ENCODE data around the gene ZNF79. TPM values are rescaled to one million over a fixed set of nuclear protein-coding genes. Genes with fewer than 3 reads are reported as not detected.

The ZNF79 gene
- total RNA-seq, 1 experiment from 2014 or later, result 9.3 TPM

DNA sequence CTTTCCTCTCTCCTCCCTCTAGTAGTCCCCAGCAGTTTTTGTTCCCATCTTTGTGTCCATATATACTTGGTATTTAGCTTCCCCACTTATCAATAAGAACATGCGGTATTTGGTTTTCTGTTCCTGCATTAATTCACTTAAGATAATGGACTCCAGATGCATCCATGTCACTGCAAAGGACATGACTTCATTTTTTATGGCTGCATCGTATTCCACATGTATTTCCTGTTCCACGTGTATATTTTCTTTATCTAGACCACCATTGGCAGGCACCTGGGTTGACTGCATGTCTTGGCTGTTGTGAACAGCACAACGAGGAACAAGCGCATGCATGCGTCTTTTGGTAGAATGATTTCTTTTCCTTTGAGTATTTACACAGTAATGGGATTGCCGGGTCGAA lies 6.2 kb downstream of the ZNF79 start:
- H3K4me1 Mint-ChIP-seq (ENCODE audit: insufficient read depth, unreplicated experiment), result peaks cover 9% of the 10 kb centered on the region
- BruUV-seq (replicated peaks), result no TSS peak
- intact Hi-C loops (cut with micrococcal nuclease), result no loop called here
- POLR2A ChIA-PET, result interaction anchor here (1.5 kb wide), 1 partner anchor 21 kb away, joined by 3 read pairs; the partner anchor contains the start of genes LRSAM1 and RPL12
- no peaks in the 10 kb centered on the region for H3K27me3 Mint-ChIP-seq (ENCODE audit: insufficient read depth, unreplicated experiment)
- no peak for DNase-seq (ENCODE audit: unreplicated experiment)
- no peak overlapping the region for H3K4me3 Mint-ChIP-seq (ENCODE audit: unreplicated experiment)
- TF ChIP-seq, protein P1, sequence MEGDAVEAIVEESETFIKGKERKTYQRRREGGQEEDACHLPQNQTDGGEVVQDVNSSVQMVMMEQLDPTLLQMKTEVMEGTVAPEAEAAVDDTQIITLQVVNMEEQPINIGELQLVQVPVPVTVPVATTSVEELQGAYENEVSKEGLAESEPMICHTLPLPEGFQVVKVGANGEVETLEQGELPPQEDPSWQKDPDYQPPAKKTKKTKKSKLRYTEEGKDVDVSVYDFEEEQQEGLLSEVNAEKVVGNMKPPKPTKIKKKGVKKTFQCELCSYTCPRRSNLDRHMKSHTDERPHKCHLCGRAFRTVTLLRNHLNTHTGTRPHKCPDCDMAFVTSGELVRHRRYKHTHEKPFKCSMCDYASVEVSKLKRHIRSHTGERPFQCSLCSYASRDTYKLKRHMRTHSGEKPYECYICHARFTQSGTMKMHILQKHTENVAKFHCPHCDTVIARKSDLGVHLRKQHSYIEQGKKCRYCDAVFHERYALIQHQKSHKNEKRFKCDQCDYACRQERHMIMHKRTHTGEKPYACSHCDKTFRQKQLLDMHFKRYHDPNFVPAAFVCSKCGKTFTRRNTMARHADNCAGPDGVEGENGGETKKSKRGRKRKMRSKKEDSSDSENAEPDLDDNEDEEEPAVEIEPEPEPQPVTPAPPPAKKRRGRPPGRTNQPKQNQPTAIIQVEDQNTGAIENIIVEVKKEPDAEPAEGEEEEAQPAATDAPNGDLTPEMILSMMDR (IDR thresholded peaks at IDR 0.05; ENCODE audit: unreplicated experiment), result no peak
- H3K36me3 Mint-ChIP-seq (ENCODE audit: insufficient read depth, unreplicated experiment), result peaks cover 66% of the 10 kb centered on the region
- no peak overlapping the region for H3K27ac Mint-ChIP-seq (ENCODE audit: low read depth, unreplicated experiment)
- H3K9me3 Mint-ChIP-seq (ENCODE audit: unreplicated experiment), result no peaks in the 10 kb centered on the region
- CTCF ChIA-PET, result interaction anchor here (0.7 kb wide), 2 partner anchors 16 to 725 kb away, joined by 3 read pairs; no protein-coding TSS in a partner anchor

DNA sequence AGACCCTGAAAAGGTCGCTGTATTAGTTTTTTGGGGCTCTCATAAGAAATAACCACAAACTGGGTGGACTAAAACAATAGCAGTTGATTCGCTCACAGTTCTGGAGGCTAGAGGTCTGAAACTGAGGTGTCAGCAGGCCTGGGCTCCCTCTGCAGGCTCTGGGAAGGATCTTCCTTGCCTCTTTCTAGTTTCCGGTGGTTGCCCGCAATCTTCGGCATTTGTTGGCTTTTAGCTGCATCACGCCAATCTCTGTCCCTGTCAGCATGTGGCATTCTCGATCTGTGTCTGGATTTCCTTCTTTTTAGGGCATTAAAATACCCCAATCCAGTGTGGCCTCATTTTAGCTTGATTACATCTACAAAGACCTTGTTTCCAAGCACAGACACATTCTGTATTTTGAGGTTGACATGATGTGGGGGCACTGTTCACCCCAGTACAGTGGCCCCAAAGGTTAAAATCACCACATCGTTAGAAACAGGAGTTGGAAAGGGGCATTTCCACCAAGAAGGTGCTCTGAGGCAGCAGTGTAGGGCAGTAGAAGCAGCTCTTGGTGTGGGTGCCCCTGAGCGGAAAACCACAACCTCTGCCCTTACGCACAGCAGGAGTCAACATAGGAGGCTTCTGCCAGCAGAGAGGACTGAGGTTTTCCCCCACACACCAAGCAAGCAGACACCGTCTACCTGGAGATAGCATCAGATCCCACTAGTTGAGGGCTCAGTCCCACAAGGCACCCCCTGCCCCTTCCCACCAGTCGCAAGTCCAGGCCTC lies 13.5 kb downstream of the ZNF79 start:
- Mint-ChIP-seq H3K9me3 (ENCODE audit: unreplicated experiment) (no peaks in the 10 kb centered on the region), H3K27me3 (ENCODE audit: insufficient read depth, unreplicated experiment) (no peaks in the 10 kb centered on the region), H3K27ac (ENCODE audit: low read depth, unreplicated experiment) (no peak overlapping the region), H3K36me3 (ENCODE audit: insufficient read depth, unreplicated experiment) (peaks cover 90% of the 10 kb centered on the region), H3K4me1 (ENCODE audit: insufficient read depth, unreplicated experiment) (no peaks in the 10 kb centered on the region), H3K4me3 (ENCODE audit: unreplicated experiment) (no peak overlapping the region)
- no TSS peak for BruUV-seq (replicated peaks)
- POLR2A ChIA-PET, result no interaction called here
- TF ChIP-seq, protein P1 (IDR thresholded peaks at IDR 0.05; ENCODE audit: unreplicated experiment), result no peak
- DNase-seq (ENCODE audit: unreplicated experiment), result no peak
- intact Hi-C loops (cut with micrococcal nuclease), result no loop called here
- CTCF ChIA-PET, result interaction anchor here (0.6 to 0.7 kb wide), 3 partner anchors 135 to 224 kb away, joined by 3 read pairs; no protein-coding TSS in a partner anchor

DNA sequence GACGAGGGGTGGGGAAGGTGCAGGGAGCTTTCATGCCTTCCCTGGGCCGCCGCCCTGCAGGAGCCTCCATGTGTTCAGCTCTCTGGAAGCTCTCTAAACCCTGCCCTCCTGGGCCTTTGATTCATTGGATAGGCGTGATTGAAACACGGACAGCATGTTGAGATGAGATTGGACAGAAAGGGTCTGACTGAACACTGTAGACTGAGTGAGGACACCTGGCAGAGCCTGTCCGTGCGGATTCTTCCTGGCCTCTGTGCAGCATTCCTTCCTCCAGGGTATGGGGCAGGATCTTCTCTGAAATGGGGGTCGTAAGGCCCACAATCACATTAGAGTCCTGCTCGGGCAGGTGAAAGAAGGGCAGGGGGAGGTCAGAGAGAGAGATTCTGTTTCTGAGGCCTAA lies 14.2 kb downstream of the ZNF79 start:
- ChIA-PET POLR2A (no interaction called here), CTCF (interaction anchor here (0.6 kb wide), 1 partner anchor 225 kb away, joined by 3 read pairs; no protein-coding TSS in a partner anchor)
- no peak overlapping the region for H3K27ac Mint-ChIP-seq (ENCODE audit: low read depth, unreplicated experiment)
- no peak for DNase-seq (ENCODE audit: unreplicated experiment)
- no peaks in the 10 kb centered on the region for H3K9me3 Mint-ChIP-seq (ENCODE audit: unreplicated experiment)
- H3K27me3 Mint-ChIP-seq (ENCODE audit: insufficient read depth, unreplicated experiment), result no peaks in the 10 kb centered on the region
- intact Hi-C loops (cut with micrococcal nuclease), result no loop called here
- BruUV-seq (replicated peaks), result no TSS peak
- H3K4me3 Mint-ChIP-seq (ENCODE audit: unreplicated experiment), result no peak overlapping the region
- TF ChIP-seq, protein P1 (IDR thresholded peaks at IDR 0.05; ENCODE audit: unreplicated experiment), result no peak
- peaks cover 84% of the 10 kb centered on the region for H3K36me3 Mint-ChIP-seq (ENCODE audit: insufficient read depth, unreplicated experiment)
- no peaks in the 10 kb centered on the region for H3K4me1 Mint-ChIP-seq (ENCODE audit: insufficient read depth, unreplicated experiment)

DNA sequence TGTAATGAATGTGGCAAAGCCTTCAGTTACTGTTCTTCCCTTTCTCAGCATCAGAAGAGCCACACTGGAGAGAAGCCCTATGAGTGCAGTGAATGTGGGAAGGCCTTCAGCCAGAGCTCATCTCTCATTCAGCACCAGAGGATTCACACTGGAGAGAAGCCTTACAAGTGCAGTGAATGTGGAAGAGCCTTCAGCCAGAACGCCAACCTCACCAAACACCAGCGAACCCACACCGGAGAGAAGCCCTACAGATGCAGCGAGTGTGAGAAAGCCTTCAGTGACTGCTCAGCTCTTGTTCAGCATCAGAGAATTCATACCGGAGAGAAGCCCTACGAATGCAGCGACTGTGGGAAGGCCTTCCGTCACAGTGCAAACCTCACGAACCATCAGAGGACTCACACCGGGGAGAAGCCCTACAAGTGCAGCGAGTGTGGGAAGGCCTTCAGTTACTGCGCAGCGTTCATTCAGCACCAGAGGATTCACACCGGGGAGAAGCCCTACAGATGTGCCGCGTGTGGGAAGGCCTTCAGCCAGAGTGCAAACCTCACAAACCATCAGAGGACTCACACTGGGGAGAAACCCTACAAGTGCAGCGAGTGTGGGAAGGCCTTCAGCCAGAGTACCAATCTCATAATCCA lies 20.2 kb downstream of the ZNF79 start:
- DNase-seq (ENCODE audit: unreplicated experiment), result no peak
- intact Hi-C loops (cut with micrococcal nuclease), result loop anchor here (10.0 kb wide), 1 partner anchor 230 kb away; no protein-coding TSS in a partner anchor
- no TSS peak for BruUV-seq (replicated peaks)
- Mint-ChIP-seq H3K36me3 (ENCODE audit: insufficient read depth, unreplicated experiment) (peaks cover 89% of the 10 kb centered on the region), H3K4me1 (ENCODE audit: insufficient read depth, unreplicated experiment) (peaks cover 40% of the 10 kb centered on the region), H3K27me3 (ENCODE audit: insufficient read depth, unreplicated experiment) (no peaks in the 10 kb centered on the region), H3K27ac (ENCODE audit: low read depth, unreplicated experiment) (peak overlapping the region; percentile 66), H3K9me3 (ENCODE audit: unreplicated experiment) (no peaks in the 10 kb centered on the region), H3K4me3 (ENCODE audit: unreplicated experiment) (no peak overlapping the region)
- TF ChIP-seq, protein P1 (IDR thresholded peaks at IDR 0.05; ENCODE audit: unreplicated experiment), result no peak
- POLR2A ChIA-PET, result interaction anchor here (0.8 to 2.2 kb wide), 8 partner anchors 8 to 230 kb away, joined by 3 to 12 read pairs (median 4); partner anchors contain the start of gene ZNF79
- CTCF ChIA-PET, result interaction anchor here (0.6 to 0.7 kb wide), 3 partner anchors 84 to 229 kb away, joined by 3 to 4 read pairs (median 4); no protein-coding TSS in a partner anchor

Data from MCF 10A (cell line).